HUES64 (cell line): ENCODE results near the gene ADCY2.

Experiments
- H3K27ac ChIP-seq: 2 replicates; pipeline ENCODE4 v1.7.0; 2013; ENCODE audit warnings: low read depth, low read length, inconsistent platforms
- H3K27me3 ChIP-seq: 2 replicates; pipeline ENCODE4 v1.6.1; 2013; ENCODE audit warnings: mild to moderate bottlenecking, low read length; ENCODE audit not compliant: insufficient read depth
- H3K36me3 ChIP-seq: 2 replicates; pipeline ENCODE4 v1.6.1; 2013; ENCODE audit warnings: mild to moderate bottlenecking, low read length; ENCODE audit not compliant: insufficient read depth
- H3K4me1 ChIP-seq: 2 replicates; pipeline ENCODE4 v1.6.1; 2013; ENCODE audit warnings: mild to moderate bottlenecking, low read length, moderate library complexity; ENCODE audit not compliant: insufficient read depth
- H3K4me3 ChIP-seq: 2 replicates; pipeline ENCODE4 v1.5.1; 2013; ENCODE audit warnings: mild to moderate bottlenecking, low read length, moderate library complexity
- H3K9ac ChIP-seq: 2 replicates; pipeline ENCODE4 v1.6.1; 2013; ENCODE audit warnings: mild to moderate bottlenecking, low read depth, low read length
- H3K9me3 ChIP-seq: 2 replicates; pipeline ENCODE4 v1.6.1; 2013; ENCODE audit warnings: low read depth, low read length; ENCODE audit not compliant: insufficient read depth
- WGBS: fragments of 150-250, 120-280 bp; methylation state at CpG from one replicate; pipeline ENCODE4 v1.1.7; 2013; ENCODE audit warnings: missing lambda C conversion rate; 5-methylcytosine and 5-hydroxymethylcytosine counted together

ADCY2 gene

GRCh38 chr5:7849681-7850394 lies 453.9 kb downstream of the ADCY2 start:
- H3K4me3 ChIP-seq = peak overlapping the region; percentile 66
- H3K36me3 ChIP-seq = no peaks in the 10 kb centered on the region
- no peaks in the 10 kb centered on the region for H3K9me3 ChIP-seq
- under 1% methylated on average over 44 of the region's 44 CpGs for WGBS
- H3K27me3 ChIP-seq = peaks cover 26% of the 10 kb centered on the region
- H3K27ac ChIP-seq = no peak overlapping the region
- H3K4me1 ChIP-seq = peaks cover 4% of the 10 kb centered on the region; the same call in 1 of the 2 replicates
- H3K9ac ChIP-seq = peak overlapping the region; percentile 7; the same call in 1 of the 2 replicates

- no peaks in the 10 kb centered on the region for H3K36me3 ChIP-seq
- H3K9me3 ChIP-seq = no peaks in the 10 kb centered on the region
- H3K4me3 ChIP-seq = peak within 1 kb of the TSS; percentile 83
- peak within 1 kb of the TSS; percentile 61 for H3K27ac ChIP-seq
- WGBS = under 1% methylated on average over 69 of the region's 76 CpGs
- H3K4me1 ChIP-seq = peaks cover 4% of the 10 kb centered on the region; the same call in 1 of the 2 replicates
- peak within 1 kb of the TSS; percentile 68 for H3K9ac ChIP-seq
- H3K27me3 ChIP-seq = peaks cover 26% of the 10 kb centered on the region
Measured at GRCh38 chr5:7850395-7851239, 454.7 kb downstream of the ADCY2 start, which contains the start of gene CFAP90. Gene CFAP90 (minus strand): TSS chr5:7851133. CDS start chr5:7851021, 112 bp downstream.

- Histone ChIP-seq H3K27ac (no peak overlapping the region; the same call in 1 of the 2 replicates), H3K4me3 (peak overlapping the region; percentile 83), H3K4me1 (peaks cover 4% of the 10 kb centered on the region; the same call in 1 of the 2 replicates), H3K27me3 (peaks cover 26% of the 10 kb centered on the region), H3K36me3 (no peaks in the 10 kb centered on the region), H3K9me3 (no peaks in the 10 kb centered on the region), H3K9ac (0 out of 2 replicates have a peak overlapping the region, but pooled peaks have one; percentile 68)
- WGBS = 51% methylated on average over 16 of the region's 16 CpGs
Measured at GRCh38 chr5:7851240-7851592, 455.3 kb downstream of the ADCY2 start.

GRCh38 chr5:7851617-7852289 lies 455.8 kb downstream of the ADCY2 start:
- Histone ChIP-seq H3K4me1 (peaks cover 4% of the 10 kb centered on the region; the same call in 1 of the 2 replicates), H3K27ac (no peak overlapping the region), H3K9ac (no peak overlapping the region), H3K4me3 (peak overlapping the region; percentile 83), H3K36me3 (no peaks in the 10 kb centered on the region), H3K9me3 (no peaks in the 10 kb centered on the region), H3K27me3 (peaks cover 26% of the 10 kb centered on the region)
- 90% methylated on average over 8 of the region's 8 CpGs for WGBS

- Histone ChIP-seq H3K9ac (no peak overlapping the region), H3K4me3 (no peak overlapping the region), H3K4me1 (peaks cover 4% of the 10 kb centered on the region; the same call in 1 of the 2 replicates), H3K27ac (no peak overlapping the region), H3K9me3 (no peaks in the 10 kb centered on the region), H3K36me3 (no peaks in the 10 kb centered on the region), H3K27me3 (peaks cover 26% of the 10 kb centered on the region)
- 89% methylated on average over 1 of the region's 1 CpG for WGBS
Measured at GRCh38 chr5:7852542-7852941, 456.6 kb downstream of the ADCY2 start.

GRCh38 chr5:7852988-7853387 lies 457.1 kb downstream of the ADCY2 start:
- Histone ChIP-seq H3K4me3 (no peak overlapping the region), H3K36me3 (no peaks in the 10 kb centered on the region), H3K9ac (no peak overlapping the region), H3K4me1 (peaks cover 4% of the 10 kb centered on the region; the same call in 1 of the 2 replicates), H3K27ac (no peak overlapping the region), H3K9me3 (no peaks in the 10 kb centered on the region), H3K27me3 (peaks cover 26% of the 10 kb centered on the region)
- 90% methylated on average over 2 of the region's 2 CpGs for WGBS

- 88% methylated on average over 3 of the region's 3 CpGs for WGBS
- no peaks in the 10 kb centered on the region for H3K9me3 ChIP-seq
Measured at GRCh38 chr5:7855611-7856010, 459.7 kb downstream of the ADCY2 start.

GRCh38 chr5:7856855-7857254 lies 460.9 kb downstream of the ADCY2 start:
- no peak overlapping the region for H3K27ac ChIP-seq
- no peak overlapping the region for H3K4me3 ChIP-seq
- H3K27me3 ChIP-seq = 0 out of 2 replicates have a peak, but pooled peaks cover 3% of the 10 kb centered on the region
- H3K4me1 ChIP-seq = no peaks in the 10 kb centered on the region
- no peak overlapping the region for H3K9ac ChIP-seq
- no peaks in the 10 kb centered on the region for H3K9me3 ChIP-seq
- 100% methylated on average over 1 of the region's 2 CpGs for WGBS
- H3K36me3 ChIP-seq = peaks cover 31% of the 10 kb centered on the region

More at GRCh38 chr5:7855611-7856010, 459.7 kb downstream of the ADCY2 start:
- H3K27ac ChIP-seq = no peak overlapping the region
- H3K27me3 ChIP-seq = peaks cover 10% of the 10 kb centered on the region
- H3K9ac ChIP-seq = no peak overlapping the region
- H3K36me3 ChIP-seq = peaks cover 19% of the 10 kb centered on the region
- no peak overlapping the region for H3K4me3 ChIP-seq
- no peaks in the 10 kb centered on the region for H3K4me1 ChIP-seq

GRCh38 chr5:7857361-7857760 lies 461.4 kb downstream of the ADCY2 start:
- H3K9ac ChIP-seq = no peak overlapping the region
- no peak overlapping the region for H3K4me3 ChIP-seq
- H3K36me3 ChIP-seq = peaks cover 36% of the 10 kb centered on the region
- H3K4me1 ChIP-seq = no peaks in the 10 kb centered on the region
- no peak overlapping the region for H3K27ac ChIP-seq
- H3K9me3 ChIP-seq = no peaks in the 10 kb centered on the region
- no peaks in the 10 kb centered on the region for H3K27me3 ChIP-seq
- 83% methylated on average over 5 of the region's 5 CpGs for WGBS

- no peak overlapping the region for H3K27ac ChIP-seq
- WGBS = 89% methylated on average over 9 of the region's 9 CpGs
Measured at GRCh38 chr5:7857926-7858632, 462.1 kb downstream of the ADCY2 start.

More at GRCh38 chr5:7857926-7858632, 462.1 kb downstream of the ADCY2 start:
- Histone ChIP-seq H3K27me3 (no peaks in the 10 kb centered on the region), H3K9me3 (no peaks in the 10 kb centered on the region), H3K4me1 (no peaks in the 10 kb centered on the region), H3K9ac (no peak overlapping the region), H3K36me3 (peaks cover 43% of the 10 kb centered on the region), H3K4me3 (no peak overlapping the region)
